ENCODE measurements around the gene AOPEP. TPM values are rescaled to one million over a fixed set of nuclear protein-coding genes. Genes with fewer than 3 reads are reported as not detected.

Gene AOPEP
- total and polyA plus RNA-seq, 2 donors (not counting 3 experiments of a cell fraction or from before 2014, with no cell fraction given), result 20.2 to 41.6 TPM

DNA sequence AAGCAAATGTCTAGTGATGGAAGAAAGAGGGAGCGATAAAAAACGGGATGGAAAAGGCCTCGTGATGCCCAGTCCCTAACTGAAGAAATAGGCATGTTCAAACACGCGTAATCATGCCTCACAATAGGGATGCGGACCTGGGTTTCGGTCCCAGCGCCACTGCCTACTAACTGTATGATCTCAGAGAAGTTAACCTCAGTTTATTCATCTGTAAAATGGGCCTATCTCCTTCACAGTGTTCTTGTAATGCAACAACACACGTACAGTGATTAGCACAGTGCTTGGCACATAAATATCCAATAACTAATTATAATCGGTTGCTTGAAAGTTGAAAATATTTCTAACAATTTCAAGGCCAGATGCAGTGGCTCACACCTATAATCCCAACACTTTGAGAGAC, 409.3 kb downstream of the AOPEP start:
- Histone ChIP-seq H3K27me3 (ENCODE audit: control insufficient read depth in 2 of 2, insufficient read depth in 2 of 2, low read length in 2 of 2) (no peaks in the 10 kb centered on the region), H2AFZ (ENCODE audit: low read depth, low read length) (no peak overlapping the region), H3K4me2 (ENCODE audit: insufficient read depth, low read length) (no peak overlapping the region), H3K36me3 (ENCODE audit: control insufficient read depth in 2 of 2, extremely low read depth in 1 of 2, insufficient read depth in 2 of 2, low read length in 2 of 2) (no peaks in the 10 kb centered on the region), H3K9me3 (replicated peaks; ENCODE audit: control insufficient read depth, insufficient read depth, low read length) (no peaks in the 10 kb centered on the region), H3K9me1 (replicated peaks; ENCODE audit: control insufficient read depth, extremely low read depth, insufficient read depth, low read length) (no peaks in the 10 kb centered on the region), H3K4me3 (replicated peaks in 1 of 3; ENCODE audit: insufficient read depth in 1 of 3, low read depth in 1 of 3, low read length in 3 of 3) (no peak overlapping the region), H3K4me1 (ENCODE audit: control insufficient read depth, extremely low read depth, insufficient read depth, low read length) (no peaks in the 10 kb centered on the region), H3K9ac (replicated peaks; ENCODE audit: extremely low read depth, insufficient read depth, low read length) (no peak overlapping the region), H4K20me1 (replicated peaks; ENCODE audit: control insufficient read depth, extremely low read depth, insufficient read depth, low read length) (no peaks in the 10 kb centered on the region), H3K79me2 (ENCODE audit: control insufficient read depth, insufficient read depth, low read length) (no peaks in the 10 kb centered on the region), H3K27ac (ENCODE audit: insufficient read depth, low read depth, low read length) (no peak overlapping the region)
- dilution Hi-C loops (cut with MboI; ENCODE audit: extremely low pct_ligation_motif_present, low sequenced_read_pairs), result loop anchor here (25.0 kb wide), 1 partner anchor 473 kb away; no protein-coding TSS in a partner anchor
- FAIRE-seq (no peak), DNase-seq (ENCODE audit: low read depth, low spot score) (no peak)
- intact Hi-C loops (cut with micrococcal nuclease), result no loop called here
- ChIA-PET POLR2A (no interaction called here), CTCF (interaction anchor here (13.7 kb wide), 1 partner anchor 456 kb away, joined by 707 read pairs; no protein-coding TSS in a partner anchor)
- TF ChIP-seq FOS (IDR thresholded peaks at IDR 0.05; ENCODE audit: borderline replicate concordance, insufficient read depth, low read length), result no peak
- TF ChIP-seq, protein P1, sequence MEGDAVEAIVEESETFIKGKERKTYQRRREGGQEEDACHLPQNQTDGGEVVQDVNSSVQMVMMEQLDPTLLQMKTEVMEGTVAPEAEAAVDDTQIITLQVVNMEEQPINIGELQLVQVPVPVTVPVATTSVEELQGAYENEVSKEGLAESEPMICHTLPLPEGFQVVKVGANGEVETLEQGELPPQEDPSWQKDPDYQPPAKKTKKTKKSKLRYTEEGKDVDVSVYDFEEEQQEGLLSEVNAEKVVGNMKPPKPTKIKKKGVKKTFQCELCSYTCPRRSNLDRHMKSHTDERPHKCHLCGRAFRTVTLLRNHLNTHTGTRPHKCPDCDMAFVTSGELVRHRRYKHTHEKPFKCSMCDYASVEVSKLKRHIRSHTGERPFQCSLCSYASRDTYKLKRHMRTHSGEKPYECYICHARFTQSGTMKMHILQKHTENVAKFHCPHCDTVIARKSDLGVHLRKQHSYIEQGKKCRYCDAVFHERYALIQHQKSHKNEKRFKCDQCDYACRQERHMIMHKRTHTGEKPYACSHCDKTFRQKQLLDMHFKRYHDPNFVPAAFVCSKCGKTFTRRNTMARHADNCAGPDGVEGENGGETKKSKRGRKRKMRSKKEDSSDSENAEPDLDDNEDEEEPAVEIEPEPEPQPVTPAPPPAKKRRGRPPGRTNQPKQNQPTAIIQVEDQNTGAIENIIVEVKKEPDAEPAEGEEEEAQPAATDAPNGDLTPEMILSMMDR (IDR thresholded peaks at IDR 0.05; ENCODE audit: extremely low read depth in 1 of 2, insufficient read depth in 1 of 2, low read depth in 1 of 2, low read length in 2 of 2), result no peak
- no peak for TF ChIP-seq POLR2A (IDR thresholded peaks at IDR 0.05; ENCODE audit: low read depth, low read length)
- no peak for TF ChIP-seq GATA2 (IDR thresholded peaks at IDR 0.05; ENCODE audit: insufficient read depth, insufficient read length, low read depth, low read length)
- no peak for TF ChIP-seq MYC (IDR thresholded peaks at IDR 0.05; ENCODE audit: low read depth, low read length)
- TF ChIP-seq EZH2 (IDR thresholded peaks at IDR 0.05; ENCODE audit: borderline replicate concordance, low read depth, low read length, severe bottlenecking), result no peak
- TF ChIP-seq POLR2AphosphoS5 (IDR thresholded peaks at IDR 0.05; ENCODE audit: insufficient read depth, low read depth, low read length), result no peak
- TF ChIP-seq JUN (IDR thresholded peaks at IDR 0.05; ENCODE audit: borderline replicate concordance, insufficient read depth, insufficient read length, low read depth), result no peak
- TF ChIP-seq, protein P2, sequence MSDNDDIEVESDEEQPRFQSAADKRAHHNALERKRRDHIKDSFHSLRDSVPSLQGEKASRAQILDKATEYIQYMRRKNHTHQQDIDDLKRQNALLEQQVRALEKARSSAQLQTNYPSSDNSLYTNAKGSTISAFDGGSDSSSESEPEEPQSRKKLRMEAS (IDR thresholded peaks at IDR 0.05; ENCODE audit: insufficient read depth, insufficient read length), result no peak
- no TSS peak for BruUV-seq (replicated peaks)

MicroRNAs encoded within 50 kb of the gene (microRNA counts, 767-probe panel; counts per million panel counts)
- microRNA hsa-miR-2278, result 723 counts per million, percentile 96 among the panel's probes with 10 or more counts
- 723 counts per million, percentile 96 among the panel's probes with 10 or more counts for microRNA hsa-miR-23b-3p
- microRNA hsa-miR-27b-3p, result 723 counts per million, percentile 96 among the panel's probes with 10 or more counts

Small RNA genes lying within 50 kb of the gene (microRNA-seq; reads per million reads assigned to microRNA genes)
- gene MIR2278 (ENCODE audit: borderline number of aligned reads, borderline replicate concordance) (8.4 reads per million, percentile 21 among the genes with 10 or more reads in this experiment), gene MIR23B (ENCODE audit: borderline number of aligned reads, borderline replicate concordance) (6,005 reads per million, percentile 95 among the genes with 10 or more reads in this experiment), gene MIR24-1 (ENCODE audit: borderline number of aligned reads, borderline replicate concordance) (not detected), gene MIR27B (ENCODE audit: borderline number of aligned reads, borderline replicate concordance) (1,481 reads per million, percentile 86 among the genes with 10 or more reads in this experiment), gene MIR3074 (ENCODE audit: borderline number of aligned reads, borderline replicate concordance) (not detected), gene MIR6081 (ENCODE audit: borderline number of aligned reads, borderline replicate concordance) (not detected)

Small RNA genes lying within 50 kb of the gene (small RNA-seq; reads per million reads assigned to genes)
- not detected for gene MIR2278 (ENCODE audit: insufficient read depth, insufficient read length, low read depth, low replicate concordance)
- 234 reads per million, percentile 99 among the genes with 10 or more reads in this experiment for gene MIR23B (ENCODE audit: insufficient read depth, insufficient read length, low read depth, low replicate concordance)
- gene MIR27B (ENCODE audit: insufficient read depth, insufficient read length, low read depth, low replicate concordance), result 108 reads per million, percentile 97 among the genes with 10 or more reads in this experiment
- not detected for gene MIR3074 (ENCODE audit: insufficient read depth, insufficient read length, low read depth, low replicate concordance)
- not detected for gene MIR6081 (ENCODE audit: insufficient read depth, insufficient read length, low read depth, low replicate concordance)

Other genes starting within 250 kb of the AOPEP start
- gene PCAT7, start 171.6 kb upstream of the AOPEP start, total RNA-seq, result not detected in 2 replicates
- not detected in 2 replicates for gene PCAT7, start 171.6 kb upstream of the AOPEP start, polyA plus RNA-seq
- gene FBP2, start 132.9 kb upstream of the AOPEP start, total RNA-seq, result not detected in 2 replicates
- gene FBP2, start 132.9 kb upstream of the AOPEP start, polyA plus RNA-seq, result not detected in 2 replicates
- 2.2 and 3.8 TPM in 2 replicates for gene FBP1, start 87.2 kb upstream of the AOPEP start, total RNA-seq
- gene FBP1, start 87.2 kb upstream of the AOPEP start, polyA plus RNA-seq, result 1.9 and 2.5 TPM in 2 replicates

Data from endothelial cell of umbilical vein (primary cell).